ENCODE data around the gene NFX1. TPM values are rescaled to one million over a fixed set of nuclear protein-coding genes. Genes with fewer than 3 reads are reported as not detected.
A peak's percentile ranks its signal among the peaks of the same experiment; 100 is the strongest.

NFX1 gene
- total and polyA plus RNA-seq, 3 donors from 2014 or later = 30.0 to 48.6 (median 46.7) TPM

GRCh38 chr9:33257276-33257675 is 33.0 kb upstream of the NFX1 start:
- Histone ChIP-seq H3K4me1 (no peaks in the 10 kb centered on the region), H3K27me3 (no peaks in the 10 kb centered on the region), H3K9me3 (no peaks in the 10 kb centered on the region), H3K27ac (no peak overlapping the region), H3K36me3 (ENCODE audit: low read depth, missing control alignments) (no peaks in the 10 kb centered on the region), H3K4me3 (no peak overlapping the region)
- 83 to 89% methylated on average over 4 of the region's 4 CpGs for WGBS, 2 donors
- TF ChIP-seq POLR2A (IDR thresholded peaks at IDR 0.05) (no peak), CTCF (IDR thresholded peaks at IDR 0.05) (no peak)
- no peak for DNase-seq
- intact Hi-C loops (cut with DNase I; ENCODE audit: low total_unique reads) = no loop called here

GRCh38 chr9:33260372-33260771 is 29.9 kb upstream of the NFX1 start:
- DNase-seq = no peak
- 91 to 93% methylated on average over 1 of the region's 1 CpG for WGBS, 2 donors
- Histone ChIP-seq H3K27ac (no peak overlapping the region), H3K9me3 (no peaks in the 10 kb centered on the region), H3K27me3 (no peaks in the 10 kb centered on the region), H3K4me1 (peaks cover 9% of the 10 kb centered on the region), H3K4me3 (no peak overlapping the region), H3K36me3 (ENCODE audit: low read depth, missing control alignments) (no peaks in the 10 kb centered on the region)
- intact Hi-C loops (cut with DNase I; ENCODE audit: low total_unique reads) = no loop called here
- TF ChIP-seq POLR2A (IDR thresholded peaks at IDR 0.05) (no peak), CTCF (IDR thresholded peaks at IDR 0.05) (no peak)

GRCh38 chr9:33263131-33264002 is 26.9 kb upstream of the NFX1 start:
- intact Hi-C loops (cut with DNase I; ENCODE audit: low total_unique reads) = no loop called here
- Histone ChIP-seq H3K27ac (peak overlapping the region in 1 of 2 donors; percentile 88), H3K4me3 (peak overlapping the region; percentile 89 to 99), H3K4me1 (peaks cover 17% of the 10 kb centered on the region), H3K27me3 (no peaks in the 10 kb centered on the region), H3K9me3 (no peaks in the 10 kb centered on the region), H3K36me3 (ENCODE audit: low read depth, missing control alignments) (no peaks in the 10 kb centered on the region)
- 7 to 11% methylated on average over 10 to 25 of the region's 25 CpGs for WGBS, 2 donors
- TF ChIP-seq CTCF (IDR thresholded peaks at IDR 0.05) (no peak), POLR2A (IDR thresholded peaks at IDR 0.05) (no peak)
- peak; percentile 45 for DNase-seq

- DNase-seq = peak; percentile 63
- intact Hi-C loops (cut with DNase I; ENCODE audit: low total_unique reads) = no loop called here
- H3K36me3 ChIP-seq (ENCODE audit: low read depth, missing control alignments) = no peaks in the 10 kb centered on the region
Observed at GRCh38 chr9:33264003-33264472, 26.3 kb upstream of the NFX1 start.

More at GRCh38 chr9:33264003-33264472, 26.3 kb upstream of the NFX1 start:
- 0 to 4% methylated on average over 5 to 37 of the region's 37 CpGs for WGBS, 2 donors
- Histone ChIP-seq H3K27me3 (no peaks in the 10 kb centered on the region), H3K9me3 (no peaks in the 10 kb centered on the region), H3K4me1 (peaks cover 17% of the 10 kb centered on the region), H3K27ac (peak overlapping the region; percentile 82 to 88), H3K4me3 (peak overlapping the region; percentile 89 to 99)
- TF ChIP-seq POLR2A (IDR thresholded peaks at IDR 0.05) (no peak), CTCF (IDR thresholded peaks at IDR 0.05) (no peak)

Measured in testis (tissue), 3 donors.